Measurements from ENCODE around the gene KLHDC7A.

Gene KLHDC7A

GRCh38 chr1:18473195-18473815 is 7.4 kb upstream of the KLHDC7A start:
- DNase-seq: no peak

GRCh38 chr1:18474559-18475175 is 6.1 kb upstream of the KLHDC7A start:
- DNase-seq: no peak

- DNase-seq: no peak
These were observed 5.4 kb upstream of the KLHDC7A start for GRCh38 chr1:18475234-18475905.

GRCh38 chr1:18479454-18479853 is 1.3 kb upstream of the KLHDC7A start:
- no peak for DNase-seq

GRCh38 chr1:18481190-18481920 is 625 bp downstream of the KLHDC7A start:
- no peak for DNase-seq

GRCh38 chr1:18481921-18482701 is 1.4 kb downstream of the KLHDC7A start:
- no peak for DNase-seq

GRCh38 chr1:18482721-18483425 is 2.1 kb downstream of the KLHDC7A start:
- no peak for DNase-seq

GRCh38 chr1:18484276-18484675 is 3.5 kb downstream of the KLHDC7A start:
- DNase-seq: no peak

GRCh38 chr1:18484721-18485120 is 4.0 kb downstream of the KLHDC7A start:
- no peak for DNase-seq

GRCh38 chr1:18485227-18485626 is 4.5 kb downstream of the KLHDC7A start:
- no peak for DNase-seq

GRCh38 chr1:18486195-18486594 is 5.5 kb downstream of the KLHDC7A start:
- DNase-seq: no peak

- DNase-seq: no peak
These were observed 8.8 kb downstream of the KLHDC7A start for GRCh38 chr1:18489417-18490143.

- no peak for DNase-seq
These were observed 10.4 kb downstream of the KLHDC7A start for GRCh38 chr1:18491168-18491567.

- no peak for DNase-seq
These were observed 13.6 kb downstream of the KLHDC7A start for GRCh38 chr1:18494304-18494703.

GRCh38 chr1:18495635-18496034 is 14.9 kb downstream of the KLHDC7A start:
- no peak for DNase-seq

GRCh38 chr1:18496056-18496455 is 15.3 kb downstream of the KLHDC7A start:
- DNase-seq: no peak

GRCh38 chr1:18496497-18497235 is 15.9 kb downstream of the KLHDC7A start:
- no peak for DNase-seq

- no peak for DNase-seq
These were observed 21.1 kb downstream of the KLHDC7A start for GRCh38 chr1:18501833-18502232.

- no peak for DNase-seq
These were observed 23.9 kb downstream of the KLHDC7A start for GRCh38 chr1:18504609-18505008.

GRCh38 chr1:18505666-18506065 is 24.9 kb downstream of the KLHDC7A start:
- DNase-seq: no peak

- no peak for DNase-seq
These were observed 27.4 kb downstream of the KLHDC7A start for GRCh38 chr1:18508084-18508483.

All from T-helper 9 cell (primary cell).